Body of pancreas (tissue), 4 donors: ENCODE data around the gene CFDP1.

Experiments
- POLR2A ChIP-seq, 3 donors: fragments of 450-650 bp; IDR thresholded peaks; one replicate each; pipeline ENCODE4 v1.6.1; 2016; ENCODE audit warnings: antibody characterized with exemption in 3 of 3, mild to moderate bottlenecking in 2 of 3
- TF ChIP-seq, protein P1 (sequence below), 7 experiments: fragments of 450-650 bp in 4 of 7; fragments of 200-600 bp in 3 of 7; sonication (generic) in 3 of 7; IDR thresholded peaks; one replicate each; pipeline ENCODE4 v1.5.1; 2016 to 2019; ENCODE audit warnings: antibody characterized with exemption in 7 of 7

DNA sequence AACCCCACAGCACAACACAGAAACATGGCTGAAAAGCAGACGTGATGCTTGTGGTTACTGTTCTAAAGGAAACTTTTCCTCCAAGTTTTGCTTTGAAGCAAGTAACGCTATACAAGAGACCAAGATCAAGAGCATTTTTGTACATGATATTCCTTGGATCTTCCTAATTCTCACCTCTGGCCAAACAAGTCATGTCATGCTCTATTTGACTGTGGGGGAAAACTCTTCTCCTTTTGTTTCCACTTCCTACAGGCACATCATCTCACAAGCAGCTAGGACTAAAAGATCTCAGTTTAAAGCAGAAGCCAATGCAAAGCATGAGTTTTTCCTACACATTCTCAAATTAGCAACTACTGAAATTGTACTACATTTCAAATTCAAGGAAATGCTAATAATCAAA is 50.7 kb downstream of the CFDP1 start:
- TF ChIP-seq, protein P1, sequence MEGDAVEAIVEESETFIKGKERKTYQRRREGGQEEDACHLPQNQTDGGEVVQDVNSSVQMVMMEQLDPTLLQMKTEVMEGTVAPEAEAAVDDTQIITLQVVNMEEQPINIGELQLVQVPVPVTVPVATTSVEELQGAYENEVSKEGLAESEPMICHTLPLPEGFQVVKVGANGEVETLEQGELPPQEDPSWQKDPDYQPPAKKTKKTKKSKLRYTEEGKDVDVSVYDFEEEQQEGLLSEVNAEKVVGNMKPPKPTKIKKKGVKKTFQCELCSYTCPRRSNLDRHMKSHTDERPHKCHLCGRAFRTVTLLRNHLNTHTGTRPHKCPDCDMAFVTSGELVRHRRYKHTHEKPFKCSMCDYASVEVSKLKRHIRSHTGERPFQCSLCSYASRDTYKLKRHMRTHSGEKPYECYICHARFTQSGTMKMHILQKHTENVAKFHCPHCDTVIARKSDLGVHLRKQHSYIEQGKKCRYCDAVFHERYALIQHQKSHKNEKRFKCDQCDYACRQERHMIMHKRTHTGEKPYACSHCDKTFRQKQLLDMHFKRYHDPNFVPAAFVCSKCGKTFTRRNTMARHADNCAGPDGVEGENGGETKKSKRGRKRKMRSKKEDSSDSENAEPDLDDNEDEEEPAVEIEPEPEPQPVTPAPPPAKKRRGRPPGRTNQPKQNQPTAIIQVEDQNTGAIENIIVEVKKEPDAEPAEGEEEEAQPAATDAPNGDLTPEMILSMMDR (IDR thresholded peaks at IDR 0.05) = no peak
- no peak for TF ChIP-seq POLR2A (IDR thresholded peaks at IDR 0.05)
